Suprapubic skin (tissue), 3 donors: Measurements from ENCODE around the gene ZNF526.

ENCODE experiments used
- EP300 ChIP-seq: sonication (generic); formaldehyde crosslinking; IDR thresholded peaks from one replicate; pipeline ENCODE4 v1.6.1; 2017; ENCODE audit warnings: antibody characterized with exemption
- TF ChIP-seq, protein P1 (sequence below), 2 donors: fragments of 200-600 bp in 1 of 2; fragments of 450-650 bp in 1 of 2; sonication (generic) in 1 of 2; IDR thresholded peaks; one replicate each; pipeline ENCODE4 v1.5.1; 2016 to 2019; ENCODE audit warnings: antibody characterized with exemption in 2 of 2, mild to moderate bottlenecking in 1 of 2, moderate library complexity in 1 of 2

DNA sequence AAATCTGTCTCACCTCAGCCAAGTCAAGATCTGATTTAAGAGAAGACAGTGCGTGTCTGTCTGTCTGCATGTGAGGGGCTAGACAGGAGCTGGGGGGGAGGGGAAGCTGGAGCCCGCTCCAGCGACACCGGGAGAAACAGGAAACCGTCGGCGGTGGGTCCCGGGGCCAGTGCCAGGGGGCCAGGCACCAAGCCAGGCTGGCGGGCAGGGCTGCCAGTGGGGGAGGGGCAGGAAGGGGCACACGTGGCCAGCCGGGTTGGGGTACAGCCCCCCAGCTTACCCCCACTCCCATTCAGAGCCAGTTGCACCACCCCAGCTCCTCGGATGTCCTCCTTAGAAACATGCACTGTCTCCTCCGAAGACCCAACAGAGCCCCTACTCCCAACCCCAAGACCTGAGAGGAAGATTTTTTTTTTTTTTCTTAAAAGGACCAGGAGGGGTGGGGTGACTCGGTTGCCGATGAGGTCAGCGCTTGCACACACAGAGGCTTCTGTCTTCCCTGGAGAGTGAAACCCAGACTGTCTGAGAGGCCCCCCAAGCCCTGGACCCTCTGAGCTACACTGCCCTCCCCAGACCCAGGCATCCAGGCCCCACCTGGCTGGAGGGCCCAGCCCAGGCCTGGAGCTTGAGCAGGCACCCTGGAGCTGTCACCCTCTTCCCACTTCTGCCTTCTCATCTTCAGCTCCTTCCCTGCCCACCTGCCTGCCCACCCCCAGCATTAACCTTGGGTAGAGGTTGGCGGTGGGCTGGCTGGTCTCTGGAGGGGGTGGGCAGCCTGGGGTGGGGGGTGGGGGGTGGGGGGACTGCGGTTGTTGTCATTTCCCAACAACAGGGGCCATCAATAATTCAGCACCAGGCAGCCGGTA is 30.8 kb downstream of the ZNF526 start:
- TF ChIP-seq, protein P1, sequence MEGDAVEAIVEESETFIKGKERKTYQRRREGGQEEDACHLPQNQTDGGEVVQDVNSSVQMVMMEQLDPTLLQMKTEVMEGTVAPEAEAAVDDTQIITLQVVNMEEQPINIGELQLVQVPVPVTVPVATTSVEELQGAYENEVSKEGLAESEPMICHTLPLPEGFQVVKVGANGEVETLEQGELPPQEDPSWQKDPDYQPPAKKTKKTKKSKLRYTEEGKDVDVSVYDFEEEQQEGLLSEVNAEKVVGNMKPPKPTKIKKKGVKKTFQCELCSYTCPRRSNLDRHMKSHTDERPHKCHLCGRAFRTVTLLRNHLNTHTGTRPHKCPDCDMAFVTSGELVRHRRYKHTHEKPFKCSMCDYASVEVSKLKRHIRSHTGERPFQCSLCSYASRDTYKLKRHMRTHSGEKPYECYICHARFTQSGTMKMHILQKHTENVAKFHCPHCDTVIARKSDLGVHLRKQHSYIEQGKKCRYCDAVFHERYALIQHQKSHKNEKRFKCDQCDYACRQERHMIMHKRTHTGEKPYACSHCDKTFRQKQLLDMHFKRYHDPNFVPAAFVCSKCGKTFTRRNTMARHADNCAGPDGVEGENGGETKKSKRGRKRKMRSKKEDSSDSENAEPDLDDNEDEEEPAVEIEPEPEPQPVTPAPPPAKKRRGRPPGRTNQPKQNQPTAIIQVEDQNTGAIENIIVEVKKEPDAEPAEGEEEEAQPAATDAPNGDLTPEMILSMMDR (IDR thresholded peaks at IDR 0.05): no peak
- TF ChIP-seq EP300: no peak
